Fibroblast of peridontal ligament (primary cell): ENCODE data around the gene BRCA1.
A peak's percentile ranks its signal among the peaks of the same experiment; 100 is the strongest.
"Not testable (repeated sequence)": the region's sequence is repeated elsewhere in the genome, so short reads cannot be mapped to it uniquely, and the experiment has no call there.

ENCODE experiments used
- DNase-seq: peaks from one replicate; pipeline ENCODE4 v3.0.0-alpha.2; 2010; ENCODE audit errors: extremely low read depth

Gene BRCA1

GRCh38 chr17:43134774-43135453 is 9.8 kb upstream of the BRCA1 start:
- DNase-seq = no peak

- DNase-seq = not testable (repeated sequence)
Observed at GRCh38 chr17:43133439-43133838, 8.3 kb upstream of the BRCA1 start.

GRCh38 chr17:43132117-43132516 is 7.0 kb upstream of the BRCA1 start:
- no peak for DNase-seq

GRCh38 chr17:43129671-43130010 is 4.5 kb upstream of the BRCA1 start:
- no peak for DNase-seq

- not testable (repeated sequence) for DNase-seq
Observed at GRCh38 chr17:43127333-43127876, 2.2 kb upstream of the BRCA1 start.

GRCh38 chr17:43126911-43127290 is 1.7 kb upstream of the BRCA1 start:
- no peak for DNase-seq

- DNase-seq = no peak
Observed at GRCh38 chr17:43125967-43126910, 1.1 kb upstream of the BRCA1 start.

GRCh38 chr17:43118679-43119615 is 6.2 kb downstream of the BRCA1 start:
- peak; percentile 7 for DNase-seq

GRCh38 chr17:43114151-43114552 is 11.0 kb downstream of the BRCA1 start:
- no peak for DNase-seq

- no peak for DNase-seq
Observed at GRCh38 chr17:43106552-43106951, 18.6 kb downstream of the BRCA1 start.

GRCh38 chr17:43105146-43105545 is 20.0 kb downstream of the BRCA1 start:
- no peak for DNase-seq

- DNase-seq = no peak
Observed at GRCh38 chr17:43104665-43105064, 20.5 kb downstream of the BRCA1 start.

GRCh38 chr17:43095364-43095763 is 29.8 kb downstream of the BRCA1 start:
- DNase-seq = not testable (repeated sequence)

- peak; percentile 85 for DNase-seq
Observed at GRCh38 chr17:43094129-43094835, 30.9 kb downstream of the BRCA1 start.

GRCh38 chr17:43092901-43093300 is 32.3 kb downstream of the BRCA1 start:
- DNase-seq = peak; percentile 71

GRCh38 chr17:43090022-43090421 is 35.1 kb downstream of the BRCA1 start:
- no peak for DNase-seq

- DNase-seq = peak; percentile 25
Observed at GRCh38 chr17:43085474-43085873, 39.7 kb downstream of the BRCA1 start.

- DNase-seq = no peak
Observed at GRCh38 chr17:43079641-43080302, 45.4 kb downstream of the BRCA1 start.

- no peak for DNase-seq
Observed at GRCh38 chr17:43074869-43075268, 50.3 kb downstream of the BRCA1 start.

- DNase-seq = no peak
Observed at GRCh38 chr17:43070872-43071271, 54.3 kb downstream of the BRCA1 start.
